Measurements from ENCODE around the gene HIPK2.

DNA sequence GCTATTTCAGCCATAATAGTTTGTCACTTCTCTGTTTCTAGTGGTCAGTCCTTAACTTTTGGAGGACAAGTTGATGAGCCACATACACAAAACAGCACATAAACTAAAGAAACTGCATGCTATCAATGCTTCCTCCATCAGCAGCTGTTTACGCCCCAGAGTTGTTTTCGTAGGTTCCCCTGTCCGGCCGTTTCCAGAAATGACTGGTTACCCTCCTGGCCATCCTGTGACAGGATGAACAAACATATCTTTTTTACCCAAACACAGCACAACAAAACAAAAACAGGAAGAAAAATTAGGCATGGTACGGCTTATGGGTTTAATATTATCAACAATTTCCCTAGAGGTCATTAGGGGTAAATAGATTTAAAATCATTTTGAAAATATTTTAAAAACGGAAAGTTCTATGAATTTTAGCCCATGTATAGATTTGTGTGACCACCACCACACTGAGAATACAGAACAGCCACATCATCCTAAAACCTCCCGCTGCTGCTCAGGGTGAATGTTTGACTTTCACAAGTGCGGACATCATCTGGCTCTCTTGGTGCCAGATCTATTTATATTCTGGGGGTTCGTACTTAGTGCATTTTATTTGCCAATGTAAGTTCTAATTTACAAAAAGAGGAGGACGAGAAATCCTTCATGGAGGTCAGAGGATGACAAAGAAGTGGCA, 74.8 kb downstream of the HIPK2 start:
- TF ChIP-seq, protein P1, sequence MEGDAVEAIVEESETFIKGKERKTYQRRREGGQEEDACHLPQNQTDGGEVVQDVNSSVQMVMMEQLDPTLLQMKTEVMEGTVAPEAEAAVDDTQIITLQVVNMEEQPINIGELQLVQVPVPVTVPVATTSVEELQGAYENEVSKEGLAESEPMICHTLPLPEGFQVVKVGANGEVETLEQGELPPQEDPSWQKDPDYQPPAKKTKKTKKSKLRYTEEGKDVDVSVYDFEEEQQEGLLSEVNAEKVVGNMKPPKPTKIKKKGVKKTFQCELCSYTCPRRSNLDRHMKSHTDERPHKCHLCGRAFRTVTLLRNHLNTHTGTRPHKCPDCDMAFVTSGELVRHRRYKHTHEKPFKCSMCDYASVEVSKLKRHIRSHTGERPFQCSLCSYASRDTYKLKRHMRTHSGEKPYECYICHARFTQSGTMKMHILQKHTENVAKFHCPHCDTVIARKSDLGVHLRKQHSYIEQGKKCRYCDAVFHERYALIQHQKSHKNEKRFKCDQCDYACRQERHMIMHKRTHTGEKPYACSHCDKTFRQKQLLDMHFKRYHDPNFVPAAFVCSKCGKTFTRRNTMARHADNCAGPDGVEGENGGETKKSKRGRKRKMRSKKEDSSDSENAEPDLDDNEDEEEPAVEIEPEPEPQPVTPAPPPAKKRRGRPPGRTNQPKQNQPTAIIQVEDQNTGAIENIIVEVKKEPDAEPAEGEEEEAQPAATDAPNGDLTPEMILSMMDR (conservative IDR thresholded peaks at IDR 0.05), result no peak
- TF ChIP-seq EZH2 (IDR thresholded peaks at IDR 0.05; ENCODE audit: low read depth), result no peak
